HepG2 (cell line): Measurements from ENCODE around the gene CD300A. TPM values are rescaled to one million over a fixed set of nuclear protein-coding genes. Genes with fewer than 3 reads are reported as not detected.

Experiments used
- ATAC-seq: fragments of 200-7000 bp; cut with Tn5 transposase; 3 replicates; pipeline ENCODE4 v1.9.1; 2020; ENCODE audit warnings: mild to moderate bottlenecking, moderate library complexity
- BruUV-seq: library from RNA; stranded (reverse); fragments of 400-500 nt; replicated peaks from 2 replicates; lab custom pipeline; 2021; lab: Mats Ljungman, UMichigan
- CTCF ChIA-PET: fragments of 300-600 bp; formaldehyde crosslinking; extraction: SDS; loops from one replicate; lab custom pipeline; 2021; ENCODE audit warnings: low total read pairs, inconsistent platforms, low intra/inter-chr PET ratio; lab: Yijun Ruan, JAX
- POLR2A ChIA-PET: fragments of 350-600 bp; sonication (Branson Sonifier 250); formaldehyde crosslinking; loops from one replicate; lab custom pipeline; 2020; ENCODE audit warnings: antibody characterized with exemption, inconsistent platforms; lab: Yijun Ruan, JAX
- DNase-seq: peaks from one replicate; pipeline ENCODE4 v3.0.0-alpha.2; 2015; ENCODE audit warnings: low spot score
- FAIRE-seq: peaks from 3 replicates; lab custom pipeline; 2011; peaks lifted over from hg19 to GRCh38; lab: Jason Lieb, UNC
- H2AFZ ChIP-seq: one replicate; pipeline ENCODE4 v1.6.1; 2011; ENCODE audit warnings: low read length, inconsistent platforms
- H3K27ac ChIP-seq: fragments of 300-600 bp; 3 replicates; pipeline ENCODE4 v1.8.0; 2011; ENCODE audit warnings: mixed run types, mild to moderate bottlenecking, mixed read lengths, low read length, inconsistent platforms; ENCODE audit not compliant: insufficient read depth; ENCODE audit errors: extremely low read length
- H3K27me3 ChIP-seq, 2 experiments: fragments of 200-600 bp in 1 of 2; 2 replicates in 1 of 2; 3 replicates in 1 of 2; pipeline versions ENCODE4 v1.6.0 to v1.8.0; 2011; ENCODE audit warnings: low read length in 2 of 2, mild to moderate bottlenecking in 2 of 2, moderate library complexity in 2 of 2, inconsistent platforms in 1 of 2; ENCODE audit not compliant: insufficient read depth in 2 of 2, control insufficient read depth in 1 of 2
- H3K36me3 ChIP-seq, 2 experiments: fragments of 200-600 bp in 1 of 2; replicated peaks in 1 of 2; 2 replicates in 1 of 2; 3 replicates in 1 of 2; pipeline versions ENCODE4 v1.5.1 to v1.8.0; 2011; ENCODE audit warnings: low read length in 2 of 2, inconsistent platforms in 1 of 2; ENCODE audit not compliant: insufficient read depth in 2 of 2, control insufficient read depth in 1 of 2
- H3K4me1 ChIP-seq: 2 replicates; pipeline ENCODE4 v1.5.1; 2012; ENCODE audit warnings: low read length, inconsistent platforms; ENCODE audit not compliant: insufficient read depth
- H3K4me2 ChIP-seq: 2 replicates; pipeline ENCODE4 v1.6.0; 2011; ENCODE audit warnings: low read depth, low read length, inconsistent platforms
- H3K4me3 ChIP-seq, 3 experiments: fragments of 200-600 bp in 1 of 3; sonication (generic), shearing (Covaris generic) in 1 of 3; replicated peaks in 1 of 3; 2 replicates each; pipeline ENCODE4 v1.5.1; 2011 to 2016; ENCODE audit warnings: low read length in 3 of 3, inconsistent platforms in 2 of 3, low read depth in 2 of 3, mild to moderate bottlenecking in 2 of 3, control low read depth in 1 of 3, mixed read lengths in 1 of 3; ENCODE audit not compliant: insufficient read depth in 1 of 3
- H3K79me2 ChIP-seq: one replicate; pipeline ENCODE4 v1.6.1; 2011; ENCODE audit warnings: low read length, inconsistent platforms; ENCODE audit not compliant: insufficient read depth
- H3K9ac ChIP-seq: 2 replicates; pipeline ENCODE4 v1.6.0; 2011; ENCODE audit warnings: mild to moderate bottlenecking, low read depth, low read length, inconsistent platforms; ENCODE audit not compliant: insufficient read depth
- H3K9me3 ChIP-seq: 2 replicates; pipeline ENCODE4 v1.5.1; 2012; ENCODE audit warnings: mild to moderate bottlenecking, low read length
- H4K20me1 ChIP-seq: 2 replicates; pipeline ENCODE4 v1.6.0; 2011; ENCODE audit warnings: inconsistent platforms, mild to moderate bottlenecking, low read length, moderate library complexity; ENCODE audit not compliant: insufficient read depth
- GFI1 ChIP-seq: sonication (generic); formaldehyde crosslinking; IDR thresholded peaks from 2 replicates; pipeline ENCODE4 v1.5.0; 2020; ENCODE audit warnings: missing genetic modification reagents, mild to moderate bottlenecking, borderline replicate concordance
- KLF9 ChIP-seq: IDR thresholded peaks from 2 replicates; pipeline ENCODE4 v1.6.1; 2016; ENCODE audit warnings: low read depth
- TFDP2 ChIP-seq: sonication (generic); formaldehyde crosslinking; IDR thresholded peaks from 2 replicates; pipeline ENCODE4 v1.4.0; 2020; ENCODE audit warnings: missing genetic modification reagents
- U2AF2 ChIP-seq: fragments of 200-400 bp; formaldehyde crosslinking; IDR thresholded peaks from 2 replicates; pipeline ENCODE4 v1.6.1; 2017; ENCODE audit warnings: low read depth, mild to moderate bottlenecking, low read length
- ZBTB4 ChIP-seq: sonication (generic); formaldehyde crosslinking; IDR thresholded peaks from 2 replicates; pipeline ENCODE4 v1.4.0; 2020; ENCODE audit warnings: missing genetic modification reagents, mild to moderate bottlenecking, borderline replicate concordance
- ZFYVE20 ChIP-seq: sonication (generic); formaldehyde crosslinking; IDR thresholded peaks from 2 replicates; pipeline ENCODE4 v1.8.0; 2023; ENCODE audit warnings: low read depth, mild to moderate bottlenecking, moderate library complexity, missing genetic modification reagents, borderline replicate concordance
- ZMYM4 ChIP-seq: sonication (generic); formaldehyde crosslinking; IDR thresholded peaks from 2 replicates; pipeline ENCODE4 v1.8.1; 2023; ENCODE audit warnings: mild to moderate bottlenecking, missing genetic modification reagents
- ZNF652 ChIP-seq: IDR thresholded peaks from 2 replicates; pipeline ENCODE4 v1.6.1; 2016; ENCODE audit warnings: low read depth, borderline replicate concordance
- ZNF841 ChIP-seq: sonication (generic); formaldehyde crosslinking; IDR thresholded peaks from 2 replicates; pipeline ENCODE4 v1.8.1; 2023; ENCODE audit warnings: missing genetic modification reagents, borderline replicate concordance
- WGBS: methylation state at CpG from one replicate; pipeline ENCODE4 v1.1.6; 2017; ENCODE audit warnings: low lambda C conversion rate; 5-methylcytosine and 5-hydroxymethylcytosine counted together
- in situ Hi-C: cut with HindIII; loops from 2 replicates; pipeline ENCODE4 v1.10.0; 2017; ENCODE audit warnings: low pct_unique_long_range_greater_than_20kb; ENCODE audit not compliant: extremely low pct_ligation_motif_present
- intact Hi-C: fragments of 100-400 bp; cut with micrococcal nuclease; formaldehyde crosslinking; loops from one replicate; pipeline ENCODE4 v1.10.0; 2022; ENCODE audit not compliant: unreplicated experiment
- polyA plus RNA-seq, 8 experiments: library from polyadenylated mRNA; depleted of rRNA in 3 of 8; stranded (reverse) in 7 of 8; unstranded in 1 of 8; fragments of >200 nt; fragmentation: Illumina TruSeq in 4 of 8; extraction: Trizol in 4 of 8; gene quantifications; 2 replicates each; pipeline versions ENCODE4 v1.2.1 to v1.2.3, GENCODE V29; 2011 to 2016; ENCODE audit warnings: low read depth in 4 of 8, missing spikeins in 1 of 8, mixed read lengths in 1 of 8; ENCODE audit not compliant: insufficient read depth in 1 of 8
- total RNA-seq, 5 experiments: library from RNA; depleted of rRNA; stranded (reverse); fragments of >200 nt; fragmentation: Illumina TruSeq; extraction: Trizol; gene quantifications; 2 replicates each; pipeline ENCODE4 v1.2.3, GENCODE V29; 2016; ENCODE audit warnings: low read depth in 1 of 5
- TF ChIP-seq, protein P1 (sequence below): sonication (generic); formaldehyde crosslinking; IDR thresholded peaks from 2 replicates; pipeline ENCODE4 v1.5.0; 2020; ENCODE audit warnings: missing genetic modification reagents

The CD300A gene
- total and polyA plus RNA-seq, 2 of the 13 experiments (the other 11 are each of a cell fraction or from before 2014, with no cell fraction given): not detected

GRCh38 chr17:74512036-74512435 is 45.6 kb downstream of the CD300A start:
- WGBS: 4% methylated on average over 2 of the region's 2 CpGs
- no peaks in the 10 kb centered on the region for H3K4me1 ChIP-seq
- DNase-seq (no peak), ATAC-seq (no peak), FAIRE-seq (no peak)
- no peaks in the 10 kb centered on the region for H3K27me3 ChIP-seq
- intact Hi-C loops (no loop called here), in situ Hi-C loops (no loop called here)
- no TSS peak for BruUV-seq
- no peaks in the 10 kb centered on the region for H3K36me3 ChIP-seq
- peaks cover 14% of the 10 kb centered on the region for H3K9me3 ChIP-seq
- H3K27ac ChIP-seq: no peak overlapping the region
- no peak overlapping the region for H3K9ac ChIP-seq
- H4K20me1 ChIP-seq: no peaks in the 10 kb centered on the region
- TF ChIP-seq KLF9 (CRISPR knock-in tag) (no peak), ZMYM4 (CRISPR knock-in tag) (no peak), GFI1 (CRISPR knock-in tag) (no peak), ZFYVE20 (CRISPR knock-in tag) (no peak), U2AF2 (no peak)
- TF ChIP-seq, protein P1, sequence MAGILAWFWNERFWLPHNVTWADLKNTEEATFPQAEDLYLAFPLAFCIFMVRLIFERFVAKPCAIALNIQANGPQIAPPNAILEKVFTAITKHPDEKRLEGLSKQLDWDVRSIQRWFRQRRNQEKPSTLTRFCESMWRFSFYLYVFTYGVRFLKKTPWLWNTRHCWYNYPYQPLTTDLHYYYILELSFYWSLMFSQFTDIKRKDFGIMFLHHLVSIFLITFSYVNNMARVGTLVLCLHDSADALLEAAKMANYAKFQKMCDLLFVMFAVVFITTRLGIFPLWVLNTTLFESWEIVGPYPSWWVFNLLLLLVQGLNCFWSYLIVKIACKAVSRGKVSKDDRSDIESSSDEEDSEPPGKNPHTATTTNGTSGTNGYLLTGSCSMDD: no peak
- ChIA-PET POLR2A (no interaction called here), CTCF (no interaction called here)
- H3K79me2 ChIP-seq: no peaks in the 10 kb centered on the region
- no peak overlapping the region for H2AFZ ChIP-seq
- H3K4me2 ChIP-seq: no peak overlapping the region
- no peak overlapping the region for H3K4me3 ChIP-seq

DNA sequence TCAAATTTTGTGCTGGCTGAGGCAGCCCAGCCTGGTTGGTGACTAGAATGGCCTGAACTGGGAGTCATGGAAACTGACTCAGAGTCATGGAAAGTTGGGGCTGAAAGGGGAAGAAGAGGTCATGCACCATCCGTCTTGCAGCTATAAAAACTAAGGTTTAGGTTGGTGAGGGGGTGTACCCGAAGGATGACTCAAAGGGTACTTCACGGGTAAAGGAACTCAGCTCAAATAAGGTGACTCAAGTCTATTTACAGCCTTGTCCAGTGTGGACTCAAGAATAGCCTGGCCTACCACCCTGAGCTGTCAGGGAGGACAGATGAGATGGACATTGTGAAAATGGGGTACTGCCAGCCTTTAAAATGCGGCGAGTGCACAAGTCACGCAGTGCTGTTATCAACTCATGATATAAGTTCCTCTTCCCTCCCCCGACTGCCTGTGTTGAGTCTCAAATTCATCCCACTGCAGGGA is 46.2 kb downstream of the CD300A start:
- H3K79me2 ChIP-seq: no peaks in the 10 kb centered on the region
- H3K9ac ChIP-seq: no peak overlapping the region
- ChIA-PET POLR2A (no interaction called here), CTCF (no interaction called here)
- H3K9me3 ChIP-seq: peaks cover 14% of the 10 kb centered on the region
- H3K36me3 ChIP-seq: no peaks in the 10 kb centered on the region
- H3K4me1 ChIP-seq: no peaks in the 10 kb centered on the region
- intact Hi-C loops: no loop called here
- H3K4me2 ChIP-seq: no peak overlapping the region
- no peak overlapping the region for H3K27ac ChIP-seq
- BruUV-seq: no TSS peak
- ATAC-seq (no peak), FAIRE-seq (no peak), DNase-seq (no peak)
- no peak overlapping the region for H2AFZ ChIP-seq
- no peaks in the 10 kb centered on the region for H4K20me1 ChIP-seq
- TF ChIP-seq ZBTB4 (CRISPR knock-in tag): no peak
- no peak for TF ChIP-seq TFDP2 (CRISPR knock-in tag)
- no peak for TF ChIP-seq ZNF652 (CRISPR knock-in tag)
- TF ChIP-seq ZNF841 (CRISPR knock-in tag): no peak
- H3K27me3 ChIP-seq: no peaks in the 10 kb centered on the region
- 32% methylated on average over 7 of the region's 7 CpGs for WGBS
- no peak overlapping the region for H3K4me3 ChIP-seq
- in situ Hi-C loops: no loop called here
